GM19463 (cell line): ENCODE results near the gene STRBP.
"Not testable (repeated sequence)": the region's sequence is repeated elsewhere in the genome, so short reads cannot be mapped to it uniquely, and the experiment has no call there.

Experiments
- ATAC-seq: cut with Tn5 transposase; IDR thresholded peaks from one replicate; pipeline ENCODE4 v1.9.1; 2021; ENCODE audit warnings: mild to moderate bottlenecking, moderate library complexity; ENCODE audit not compliant: unreplicated experiment

STRBP gene

GRCh38 chr9:123200469-123200868 is 67.9 kb downstream of the STRBP start:
- not testable (repeated sequence) for ATAC-seq

GRCh38 chr9:123196124-123196523 is 72.3 kb downstream of the STRBP start:
- no peak for ATAC-seq

GRCh38 chr9:123194023-123194422 is 74.4 kb downstream of the STRBP start:
- ATAC-seq: no peak

GRCh38 chr9:123191680-123192079 is 76.7 kb downstream of the STRBP start:
- ATAC-seq: no peak

- ATAC-seq: no peak
Measured at GRCh38 chr9:123191260-123191659, 77.1 kb downstream of the STRBP start.

- no peak for ATAC-seq
Measured at GRCh38 chr9:123187131-123187530, 81.3 kb downstream of the STRBP start.

- not testable (repeated sequence) for ATAC-seq
Measured at GRCh38 chr9:123186029-123186428, 82.4 kb downstream of the STRBP start.

GRCh38 chr9:123176949-123177348 is 91.4 kb downstream of the STRBP start:
- ATAC-seq: no peak

GRCh38 chr9:123175854-123176629 is 92.3 kb downstream of the STRBP start:
- no peak for ATAC-seq

- peak; percentile 94 for ATAC-seq
Measured at GRCh38 chr9:123174887-123175518, 93.4 kb downstream of the STRBP start.

GRCh38 chr9:123174079-123174478 is 94.3 kb downstream of the STRBP start:
- no peak for ATAC-seq

GRCh38 chr9:123169926-123170325 is 98.5 kb downstream of the STRBP start:
- no peak for ATAC-seq

GRCh38 chr9:123168586-123168985 is 99.8 kb downstream of the STRBP start:
- ATAC-seq: no peak

- no peak for ATAC-seq
Measured at GRCh38 chr9:123167474-123167873, 100.9 kb downstream of the STRBP start.

GRCh38 chr9:123165813-123166212 is 102.6 kb downstream of the STRBP start:
- no peak for ATAC-seq

GRCh38 chr9:123164285-123164684 is 104.1 kb downstream of the STRBP start:
- ATAC-seq: no peak

- ATAC-seq: no peak
Measured at GRCh38 chr9:123162791-123163345, 105.5 kb downstream of the STRBP start.

GRCh38 chr9:123162360-123162759 is 106.0 kb downstream of the STRBP start:
- ATAC-seq: no peak

- no peak for ATAC-seq
Measured at GRCh38 chr9:123157221-123157620, 111.2 kb downstream of the STRBP start.

GRCh38 chr9:123150708-123151503 is 117.5 kb downstream of the STRBP start:
- no peak for ATAC-seq

GRCh38 chr9:123149067-123149466 is 119.3 kb downstream of the STRBP start:
- no peak for ATAC-seq
